Skeletal muscle tissue (tissue), 4 donors: Measurements from ENCODE around the gene ELAPOR1. TPM values are rescaled to one million over a fixed set of nuclear protein-coding genes. Genes with fewer than 3 reads are reported as not detected.

ENCODE experiments used
- H3K27ac ChIP-seq: one replicate; pipeline ENCODE4 v1.7.0; 2013; ENCODE audit warnings: mild to moderate bottlenecking, low read depth, low read length, inconsistent platforms
- H3K27me3 ChIP-seq, 3 donors: one replicate each; pipeline ENCODE4 v1.7.0; 2013; ENCODE audit warnings: low read length in 3 of 3; ENCODE audit not compliant: control insufficient read depth in 3 of 3, insufficient read depth in 3 of 3
- H3K36me3 ChIP-seq, 3 donors: one replicate each; pipeline ENCODE4 v1.7.0; 2013; ENCODE audit warnings: low read length in 3 of 3; ENCODE audit not compliant: control insufficient read depth in 3 of 3, insufficient read depth in 3 of 3
- H3K4me1 ChIP-seq, 3 donors: one replicate each; pipeline ENCODE4 v1.7.0; 2013; ENCODE audit warnings: low read length in 3 of 3, mild to moderate bottlenecking in 3 of 3; ENCODE audit not compliant: control insufficient read depth in 3 of 3, insufficient read depth in 3 of 3
- H3K4me3 ChIP-seq, 3 donors: one replicate each; pipeline ENCODE4 v1.7.0; 2013; ENCODE audit warnings: low read length in 3 of 3
- H3K9ac ChIP-seq, 3 donors: one replicate each; pipeline ENCODE4 v1.7.0; 2013; ENCODE audit warnings: low read length in 3 of 3, mild to moderate bottlenecking in 3 of 3, moderate library complexity in 2 of 3, low read depth in 1 of 3
- H3K9me3 ChIP-seq, 3 donors: one replicate each; pipeline ENCODE4 v1.7.0; 2013; ENCODE audit warnings: low read length in 3 of 3; ENCODE audit not compliant: control insufficient read depth in 3 of 3
- total RNA-seq: library from RNA; depleted of rRNA; stranded (reverse); fragments of >200 nt; gene quantifications from one replicate; pipeline ENCODE4 v1.2.3, GENCODE V29; 2014
- donor health status: Osteomylitis.

Gene ELAPOR1
- total RNA-seq, 1 donor from 2014 or later, result under 0.01 TPM

- Histone ChIP-seq H3K9me3 (no peaks in the 10 kb centered on the region), H3K27me3 (peaks cover 17 to 32% (median 28%) of the 10 kb centered on the region in 3 donors), H3K4me3 (peak overlapping the region; percentile 1 to 56 (median 35)), H3K9ac (peak overlapping the region in 1 of 3 donors; percentile 8), H3K36me3 (no peaks in the 10 kb centered on the region), H3K4me1 (peaks cover 17 to 22% (median 21%) of the 10 kb centered on the region in 3 donors), H3K27ac (no peak overlapping the region)
Measured at GRCh38 chr1:109112056-109112651, 1.8 kb upstream of the ELAPOR1 start.

DNA sequence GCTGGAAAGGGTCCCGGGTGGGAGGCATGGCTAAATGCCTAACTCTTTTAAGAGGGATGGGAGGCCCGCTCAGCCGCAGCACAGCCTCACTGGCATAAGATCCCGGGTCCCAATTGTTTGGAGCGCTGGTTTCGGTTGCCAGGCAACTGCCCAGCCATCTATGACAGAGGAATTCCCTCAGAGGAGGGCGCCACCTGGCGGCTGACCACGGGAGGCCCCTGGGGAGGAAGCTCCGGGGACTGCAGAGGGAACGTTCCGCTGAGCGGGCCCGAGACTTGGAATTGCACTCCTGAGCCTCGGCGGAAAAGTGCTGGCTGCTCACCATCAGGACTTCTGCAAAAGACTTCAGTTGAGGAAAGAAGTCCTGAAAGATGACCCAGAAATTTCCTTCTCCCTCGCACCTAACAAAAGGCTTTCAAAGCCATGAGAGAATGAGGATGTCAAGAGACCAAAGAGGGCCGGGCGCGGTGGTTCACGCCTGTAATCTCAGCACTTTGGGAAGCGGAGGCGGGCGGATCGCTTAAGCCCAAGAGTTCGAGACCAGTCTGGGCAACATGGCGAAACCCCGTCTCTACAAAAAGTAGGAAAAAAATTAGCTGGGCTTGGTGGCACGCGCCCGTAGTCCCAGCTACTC is 1.1 kb upstream of the ELAPOR1 start:
- Histone ChIP-seq H3K9me3 (no peaks in the 10 kb centered on the region), H3K27me3 (peaks cover 17 to 32% (median 29%) of the 10 kb centered on the region in 3 donors), H3K9ac (peak overlapping the region in 2 of 3 donors; percentile 8 to 55), H3K27ac (no peak overlapping the region), H3K4me1 (peaks cover 17 to 22% (median 21%) of the 10 kb centered on the region in 3 donors), H3K4me3 (peak overlapping the region; percentile 45 to 63 (median 56)), H3K36me3 (no peaks in the 10 kb centered on the region)

GRCh38 chr1:109114342-109114674 is 393 bp downstream of the ELAPOR1 start:
- Histone ChIP-seq H3K27ac (no peak overlapping the region), H3K27me3 (peaks cover 17 to 34% (median 32%) of the 10 kb centered on the region in 3 donors), H3K9me3 (no peaks in the 10 kb centered on the region), H3K4me3 (no peak overlapping the region), H3K9ac (peak overlapping the region in 1 of 3 donors; percentile 55), H3K4me1 (peaks cover 17 to 22% (median 21%) of the 10 kb centered on the region in 3 donors), H3K36me3 (no peaks in the 10 kb centered on the region)

DNA sequence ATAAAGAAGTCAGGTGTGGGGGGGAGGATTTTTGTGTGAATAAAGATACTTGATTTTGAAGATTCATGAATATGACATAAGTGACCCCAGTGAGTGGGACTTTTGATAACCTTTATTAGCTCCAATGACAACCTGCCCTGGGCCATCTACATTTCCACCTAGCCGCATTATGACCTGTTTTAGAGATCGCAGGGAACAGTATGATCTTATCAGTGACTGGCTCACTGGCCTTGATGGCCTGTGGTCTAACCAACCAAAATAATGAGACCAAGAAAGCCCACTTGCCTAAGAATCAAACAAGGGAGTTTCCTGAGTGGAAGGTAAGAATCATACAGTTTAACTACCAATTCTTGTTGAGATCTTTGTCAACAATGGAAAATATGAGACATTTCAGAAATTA is 1.8 kb downstream of the ELAPOR1 start:
- Histone ChIP-seq H3K9ac (no peak overlapping the region), H3K27ac (no peak overlapping the region), H3K4me3 (no peak overlapping the region), H3K9me3 (no peaks in the 10 kb centered on the region), H3K27me3 (peaks cover 17 to 34% (median 32%) of the 10 kb centered on the region in 3 donors), H3K36me3 (no peaks in the 10 kb centered on the region), H3K4me1 (peaks cover 17 to 22% (median 21%) of the 10 kb centered on the region in 3 donors)

GRCh38 chr1:109116286-109116685 is 2.4 kb downstream of the ELAPOR1 start:
- Histone ChIP-seq H3K4me3 (no peak overlapping the region), H3K9me3 (no peaks in the 10 kb centered on the region), H3K27ac (no peak overlapping the region), H3K4me1 (peaks cover 17 to 22% (median 21%) of the 10 kb centered on the region in 3 donors), H3K9ac (no peak overlapping the region), H3K27me3 (peaks cover 17 to 34% (median 32%) of the 10 kb centered on the region in 3 donors), H3K36me3 (no peaks in the 10 kb centered on the region)

DNA sequence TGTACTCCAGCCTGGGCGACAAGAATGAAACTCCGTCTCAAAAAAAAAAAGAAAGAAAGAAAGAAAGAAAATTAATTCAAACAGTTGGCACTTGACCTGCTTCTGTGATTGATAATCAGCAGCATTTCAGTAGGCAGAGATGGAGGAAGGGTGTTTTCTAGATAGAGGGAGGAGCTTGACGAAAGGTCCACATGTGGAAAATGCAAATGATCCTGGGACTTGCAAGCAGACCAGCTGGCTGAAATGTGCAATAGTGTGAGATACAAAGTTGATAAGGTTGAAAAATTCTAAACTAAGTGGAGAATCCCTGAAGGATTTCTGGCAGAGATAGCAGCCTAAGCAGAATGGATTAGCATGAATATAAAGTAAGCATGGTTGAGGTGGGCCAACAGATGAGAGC is 4.2 kb downstream of the ELAPOR1 start:
- Histone ChIP-seq H3K9ac (no peak overlapping the region), H3K9me3 (no peaks in the 10 kb centered on the region), H3K27me3 (peaks cover 17 to 34% (median 32%) of the 10 kb centered on the region in 3 donors), H3K27ac (no peak overlapping the region), H3K4me3 (no peak overlapping the region), H3K36me3 (no peaks in the 10 kb centered on the region), H3K4me1 (peaks cover 8 to 13% (median 12%) of the 10 kb centered on the region in 3 donors)

- H3K27me3 ChIP-seq, result peaks cover 0 to 15% (median 11%) of the 10 kb centered on the region in 3 donors
- no peaks in the 10 kb centered on the region for H3K9me3 ChIP-seq
- H3K4me3 ChIP-seq, result no peak overlapping the region
- no peaks in the 10 kb centered on the region for H3K36me3 ChIP-seq
- no peak overlapping the region for H3K27ac ChIP-seq
- H3K9ac ChIP-seq, result no peak overlapping the region
- H3K4me1 ChIP-seq, result no peaks in the 10 kb centered on the region
Measured at GRCh38 chr1:109120356-109120755, 6.4 kb downstream of the ELAPOR1 start.

GRCh38 chr1:109131059-109131458 is 17.1 kb downstream of the ELAPOR1 start:
- no peak overlapping the region for H3K9ac ChIP-seq
- no peak overlapping the region for H3K27ac ChIP-seq
- no peaks in the 10 kb centered on the region for H3K9me3 ChIP-seq
- H3K36me3 ChIP-seq, result no peaks in the 10 kb centered on the region
- H3K4me1 ChIP-seq, result peaks cover 0 to 8% (median 0%) of the 10 kb centered on the region in 3 donors
- no peak overlapping the region for H3K4me3 ChIP-seq
- no peaks in the 10 kb centered on the region for H3K27me3 ChIP-seq

GRCh38 chr1:109131800-109132199 is 17.9 kb downstream of the ELAPOR1 start:
- Histone ChIP-seq H3K27me3 (no peaks in the 10 kb centered on the region), H3K9me3 (no peaks in the 10 kb centered on the region), H3K4me1 (peaks cover 0 to 8% (median 0%) of the 10 kb centered on the region in 3 donors)

GRCh38 chr1:109133002-109133706 is 19.2 kb downstream of the ELAPOR1 start:
- Histone ChIP-seq H3K4me1 (peaks cover 0 to 8% (median 0%) of the 10 kb centered on the region in 3 donors), H3K27me3 (no peaks in the 10 kb centered on the region), H3K4me3 (no peak overlapping the region), H3K36me3 (no peaks in the 10 kb centered on the region), H3K9me3 (no peaks in the 10 kb centered on the region), H3K27ac (no peak overlapping the region), H3K9ac (no peak overlapping the region)

More at GRCh38 chr1:109131800-109132199, 17.9 kb downstream of the ELAPOR1 start:
- H3K36me3 ChIP-seq, result no peaks in the 10 kb centered on the region
- H3K4me3 ChIP-seq, result no peak overlapping the region
- no peak overlapping the region for H3K9ac ChIP-seq
- no peak overlapping the region for H3K27ac ChIP-seq
